ENCODE data around the gene ACIN1.

ACIN1 gene

DNA sequence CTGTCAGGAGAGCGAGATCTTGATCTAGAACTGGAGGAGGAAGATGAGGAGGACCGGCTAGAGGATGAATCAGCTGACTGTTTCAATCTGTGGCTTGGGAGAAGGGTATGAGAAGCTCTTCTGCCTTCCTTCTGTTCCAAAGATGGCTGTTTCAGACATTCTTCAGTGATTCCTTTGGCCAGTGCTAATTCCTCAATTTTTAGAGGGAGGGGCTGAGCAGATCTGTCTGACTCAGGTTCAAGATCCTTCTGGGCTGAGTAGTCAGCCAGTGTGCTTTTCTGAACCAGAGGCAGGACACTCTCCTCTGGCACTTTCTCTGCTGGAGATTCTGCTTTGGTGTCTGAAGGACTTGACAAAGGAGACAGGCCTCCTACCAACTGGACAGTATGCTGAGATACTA is 15.2 kb downstream of the ACIN1 start:
- DNase-seq, result peak; percentile 28

- peak; percentile 98 for DNase-seq
Observed at GRCh38 chr14:23078692-23079116, 16.2 kb downstream of the ACIN1 start.

GRCh38 chr14:23077962-23078361 is 17.0 kb downstream of the ACIN1 start:
- no peak for DNase-seq

DNA sequence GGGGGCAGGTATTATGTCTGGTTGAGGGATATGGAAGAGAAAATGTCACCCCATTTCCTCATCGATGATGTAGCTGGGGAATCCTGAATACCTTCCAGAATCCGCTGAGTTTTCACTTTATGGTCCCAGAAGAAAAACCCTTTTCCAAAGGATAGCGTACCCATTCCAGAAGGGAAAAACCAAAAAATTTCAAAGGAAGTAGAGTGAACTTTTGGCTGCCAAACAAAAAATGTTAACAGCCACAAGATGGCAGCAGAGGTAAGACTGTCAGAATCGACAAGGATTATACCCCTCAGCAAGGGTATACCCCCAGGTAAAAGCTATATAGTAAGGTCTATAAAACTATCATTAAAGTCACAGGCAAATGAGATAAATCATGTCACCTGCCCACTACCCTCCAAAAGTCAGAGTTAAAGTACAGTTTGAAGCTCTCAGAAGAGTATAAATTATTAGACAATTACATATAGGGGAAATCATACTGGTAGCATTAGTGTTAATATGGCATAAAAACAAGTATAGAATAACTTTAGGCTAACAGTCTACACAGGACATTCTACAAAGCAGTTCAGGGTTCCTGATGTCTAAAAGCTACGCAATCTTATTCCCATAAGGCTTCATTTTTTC is 18.0 kb downstream of the ACIN1 start:
- DNase-seq, result no peak

DNA sequence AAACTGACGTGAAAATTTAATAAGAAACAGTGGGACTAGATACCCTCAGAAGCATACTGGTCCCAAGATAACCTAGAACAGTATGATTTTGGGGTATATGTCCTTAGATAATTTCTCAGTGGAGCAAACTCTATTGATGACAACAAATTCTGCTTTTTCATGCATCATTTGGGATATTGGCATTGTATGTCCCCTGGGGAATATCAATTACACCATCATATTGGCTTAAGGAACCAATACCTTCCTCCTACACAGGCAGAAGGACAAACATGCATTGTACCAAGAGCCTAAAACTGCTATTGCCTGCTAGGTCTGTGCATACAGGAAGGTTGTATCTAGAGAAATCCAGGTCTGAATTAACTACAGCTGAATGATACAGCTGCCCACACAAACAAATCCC is 20.0 kb downstream of the ACIN1 start:
- DNase-seq, result no peak

- DNase-seq, result no peak
Observed at GRCh38 chr14:23071921-23072539, 22.9 kb downstream of the ACIN1 start.

- peak; percentile 93 for DNase-seq
Observed at GRCh38 chr14:23071244-23071920, 23.6 kb downstream of the ACIN1 start.

GRCh38 chr14:23070262-23071129 is 24.4 kb downstream of the ACIN1 start:
- no peak for DNase-seq

DNA sequence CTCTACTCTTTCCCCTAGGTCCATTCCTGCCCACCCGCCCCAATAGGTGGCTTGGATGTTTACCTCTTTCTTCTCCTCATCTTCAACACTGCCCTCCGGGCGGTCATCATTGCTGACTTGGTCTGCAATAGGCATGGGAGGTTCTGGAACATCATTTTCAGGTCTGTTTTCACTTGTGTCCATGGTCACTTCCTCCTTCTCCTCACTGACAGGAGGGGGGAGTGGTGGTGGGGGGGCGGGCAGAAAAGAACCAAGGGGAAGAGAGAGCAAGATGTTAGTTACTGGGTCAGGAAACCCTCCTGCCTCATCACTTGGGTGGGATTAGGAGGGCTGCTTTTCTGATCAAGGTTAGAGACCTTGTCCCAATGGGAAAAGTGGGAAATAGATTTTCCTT is 25.5 kb downstream of the ACIN1 start:
- DNase-seq, result no peak

DNA sequence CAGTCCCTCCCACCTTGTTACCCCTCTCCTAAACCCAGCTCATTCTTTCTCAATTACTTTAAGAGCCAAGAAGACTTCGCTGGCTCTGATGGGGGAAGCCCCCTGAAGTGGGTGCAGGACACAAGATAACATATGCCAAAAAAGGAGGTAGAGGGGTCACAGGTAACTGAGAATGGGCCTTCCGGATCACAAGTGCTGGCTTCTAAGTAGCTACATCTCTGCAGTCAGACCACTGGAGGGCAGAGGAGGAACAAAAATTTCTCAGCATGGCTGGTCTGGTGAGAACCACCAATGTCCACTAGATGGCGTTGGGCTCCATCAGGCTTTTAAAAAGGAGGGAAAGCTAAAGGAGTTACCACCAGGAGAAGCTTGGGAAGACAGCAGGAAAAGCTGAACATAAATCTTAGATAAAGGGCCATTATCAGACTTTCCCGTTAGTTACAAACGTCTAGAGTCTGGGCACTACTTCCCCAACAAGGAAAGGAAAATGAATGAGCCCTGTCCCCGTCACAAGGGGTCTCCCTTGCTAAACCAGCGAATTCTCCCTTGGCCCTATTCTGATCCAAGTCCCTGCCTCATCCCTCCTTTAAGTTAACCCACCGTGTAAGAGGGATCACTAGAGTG is 26.0 kb downstream of the ACIN1 start:
- DNase-seq, result peak; percentile 84

DNA sequence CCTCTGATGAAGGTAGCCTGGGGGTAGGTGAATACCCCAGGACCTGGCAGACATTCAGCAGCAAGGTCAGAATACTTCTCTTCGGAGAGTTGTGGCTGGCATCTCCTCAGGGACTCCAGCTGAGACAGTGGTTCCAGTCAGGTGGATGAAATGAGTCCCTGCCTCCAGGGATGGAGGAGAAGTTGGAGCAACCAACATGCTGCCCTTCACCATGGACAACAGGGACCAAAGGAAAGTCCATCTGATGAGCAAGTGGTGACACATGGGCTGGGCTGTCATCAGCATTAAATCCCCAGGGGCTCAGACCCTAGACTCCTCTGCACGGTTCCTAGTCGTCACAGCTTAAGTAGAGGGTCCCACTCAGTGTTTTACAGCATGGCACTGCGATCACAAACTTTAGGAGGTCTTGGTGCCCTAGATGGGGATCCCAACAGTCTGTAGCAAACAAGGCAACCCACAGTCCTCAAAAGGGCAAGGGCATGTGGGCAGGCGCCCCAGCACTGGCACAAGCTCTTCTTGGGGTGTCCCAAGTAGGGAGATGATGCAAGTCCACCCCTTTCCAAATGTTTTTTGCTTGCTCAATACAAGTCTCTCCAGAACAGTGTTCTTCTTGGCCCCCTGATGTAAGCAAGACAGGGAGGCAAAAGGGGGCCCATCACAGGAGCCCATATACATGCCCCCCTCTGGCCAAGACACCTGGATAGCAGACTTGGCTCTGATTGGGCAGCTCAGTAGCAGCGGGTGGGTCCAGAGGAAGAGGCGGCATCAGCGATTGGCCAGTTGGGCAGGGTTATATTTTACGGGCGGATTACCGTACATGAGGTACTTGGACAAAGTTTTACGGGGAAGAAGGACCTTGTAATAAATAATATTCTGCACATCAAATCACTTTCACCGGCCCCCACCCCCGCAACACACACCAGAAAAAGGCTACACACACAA is 26.8 kb downstream of the ACIN1 start:
- DNase-seq, result no peak

DNA sequence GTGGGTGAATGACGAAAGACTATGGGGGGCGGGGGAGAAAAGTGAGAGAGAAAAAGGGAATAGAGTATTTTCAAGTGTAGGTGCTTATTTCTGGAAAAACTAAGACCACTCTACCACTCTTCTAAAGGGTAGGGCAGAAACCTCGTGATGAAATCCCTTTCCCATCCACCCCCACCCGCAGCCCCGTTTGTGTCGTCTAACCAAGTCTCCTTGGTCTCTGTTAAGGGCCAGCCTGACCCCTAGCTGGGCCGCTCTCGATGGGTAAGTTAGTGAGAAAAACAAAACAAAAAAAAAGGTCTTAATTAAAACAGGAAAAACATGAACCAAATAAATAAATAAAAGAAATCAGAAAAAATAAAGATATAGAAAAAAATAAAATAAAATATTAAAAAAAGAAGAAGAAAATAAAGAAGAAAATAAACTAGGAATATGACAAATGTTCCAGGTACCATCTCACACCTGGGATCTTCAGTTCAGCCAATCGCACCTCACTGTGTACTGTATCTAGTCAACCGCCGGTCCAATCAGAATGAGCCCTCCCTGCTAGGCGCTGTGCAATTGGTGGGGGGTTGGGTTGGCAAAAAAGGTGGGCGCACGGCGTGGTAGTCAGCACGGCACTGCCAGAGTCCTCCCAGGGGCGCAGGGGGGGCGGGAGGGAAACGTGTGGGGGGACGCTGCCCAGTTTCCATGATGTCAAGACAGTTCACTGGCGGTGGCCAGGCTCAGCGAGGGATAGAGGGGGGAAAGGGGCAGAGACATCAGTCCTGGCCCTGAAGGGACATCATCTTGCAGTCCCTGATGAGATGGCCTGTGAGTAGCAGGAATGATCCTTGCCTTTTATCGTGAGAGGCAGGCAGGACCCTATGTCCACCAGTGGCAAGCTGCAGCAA is 27.8 kb downstream of the ACIN1 start:
- DNase-seq, result no peak

GRCh38 chr14:23066368-23066767 is 28.6 kb downstream of the ACIN1 start:
- DNase-seq, result no peak

- no peak for DNase-seq
Observed at GRCh38 chr14:23063601-23064000, 31.3 kb downstream of the ACIN1 start.

DNA sequence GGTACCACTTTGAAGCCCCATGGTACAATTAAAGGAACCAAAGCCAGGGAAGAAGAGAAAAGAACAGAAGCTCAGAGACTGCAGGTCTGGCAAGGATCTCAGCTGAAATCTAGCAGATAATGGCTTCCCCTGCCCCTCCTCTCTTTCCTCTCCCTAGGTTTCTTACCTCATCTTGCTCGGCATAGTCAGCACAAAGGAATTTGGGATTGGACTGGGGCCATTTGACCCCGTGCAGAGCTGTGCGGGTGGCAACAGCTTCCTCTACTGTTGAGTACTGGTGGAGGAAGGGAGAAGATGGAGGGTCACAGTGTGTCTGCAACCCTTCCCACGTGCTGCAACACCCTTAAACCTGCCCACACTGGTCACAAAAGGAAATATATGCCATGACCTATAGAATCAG is 32.9 kb downstream of the ACIN1 start:
- peak; percentile 90 for DNase-seq

DNA sequence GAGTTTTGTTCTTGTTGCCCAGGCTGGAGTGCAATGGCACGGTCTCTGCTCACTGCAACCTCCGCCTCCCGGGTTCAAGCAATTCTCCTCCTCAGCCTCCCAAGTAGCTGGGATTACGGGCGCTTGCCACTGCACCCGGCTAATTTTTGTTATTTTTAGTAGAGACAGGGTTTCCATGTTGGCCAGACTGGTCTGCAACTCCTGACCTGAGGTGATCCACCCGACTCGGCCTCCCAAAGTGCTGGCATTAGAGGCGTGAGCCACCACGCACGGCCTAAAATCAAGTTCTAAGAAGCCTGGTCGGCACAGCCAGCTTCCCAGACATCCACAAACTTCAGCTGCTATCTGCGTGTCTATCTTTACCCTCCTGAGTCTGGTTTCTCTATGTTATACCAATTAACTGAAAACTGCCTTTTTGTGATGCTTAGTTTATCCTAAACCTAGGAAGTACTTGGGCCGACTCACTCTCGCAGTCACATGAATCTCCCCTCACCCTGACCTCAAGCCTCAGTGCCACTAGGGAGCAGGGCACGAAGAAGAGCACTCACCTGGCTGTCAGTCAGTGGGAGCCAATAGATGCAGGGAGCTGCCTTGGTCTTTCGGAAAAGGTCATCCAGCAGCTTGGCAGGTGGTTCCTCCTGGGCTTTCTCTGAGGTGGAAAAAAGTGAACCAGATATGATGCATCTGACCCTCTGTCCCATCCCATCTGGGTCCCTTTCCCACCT is 34.2 kb downstream of the ACIN1 start:
- no peak for DNase-seq

DNA sequence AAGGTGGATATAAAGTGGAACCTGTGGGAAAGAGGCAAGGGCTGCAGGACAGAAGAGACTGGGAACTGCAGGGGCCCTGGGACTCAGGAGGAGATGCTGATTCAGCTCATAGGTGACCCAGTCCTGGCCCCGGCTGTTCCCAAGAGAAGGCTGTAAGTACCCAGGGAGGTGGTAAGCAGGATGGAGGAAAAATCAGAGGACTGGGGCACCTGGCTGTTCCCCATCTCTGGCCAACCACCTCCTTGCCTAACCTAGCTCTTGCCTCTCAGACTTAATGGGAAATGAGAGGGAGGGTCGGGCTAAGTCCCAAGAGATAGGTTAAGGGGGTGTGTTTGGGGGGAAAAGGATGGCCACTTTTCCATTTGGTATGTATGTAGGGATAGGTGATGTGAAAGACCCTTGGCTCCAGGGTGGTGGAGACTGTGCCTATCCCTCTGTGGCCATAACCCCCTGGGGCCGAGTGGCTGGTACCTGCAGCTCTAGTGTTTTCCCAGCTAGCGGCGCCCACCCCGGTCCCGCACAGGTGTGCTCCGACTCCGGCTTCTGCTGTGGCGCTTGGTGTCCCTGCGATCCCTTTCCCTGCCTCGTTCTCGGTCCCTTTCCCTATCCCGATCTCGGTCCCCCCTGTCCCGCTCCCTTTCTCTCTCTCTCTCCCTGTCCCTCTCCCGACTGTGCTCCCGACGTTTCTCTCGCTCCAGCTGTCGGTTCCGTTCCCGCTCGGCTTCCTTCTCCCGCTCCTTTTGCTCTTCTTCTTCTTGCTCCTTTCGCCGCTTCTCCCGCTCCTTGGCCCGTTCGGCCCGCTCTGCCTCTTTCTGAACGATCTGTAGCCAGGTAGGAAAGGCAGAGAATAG is 36.1 kb downstream of the ACIN1 start:
- no peak for DNase-seq

- DNase-seq, result peak; percentile 81
Observed at GRCh38 chr14:23057757-23058653, 36.9 kb downstream of the ACIN1 start.

Data from HCEC 1CT (cell line).